ENCODE measurements around the gene BTN1A1.
"Not testable (repeated sequence)": the region's sequence is repeated elsewhere in the genome, so short reads cannot be mapped to it uniquely, and the experiment has no call there.

BTN1A1 gene

DNA sequence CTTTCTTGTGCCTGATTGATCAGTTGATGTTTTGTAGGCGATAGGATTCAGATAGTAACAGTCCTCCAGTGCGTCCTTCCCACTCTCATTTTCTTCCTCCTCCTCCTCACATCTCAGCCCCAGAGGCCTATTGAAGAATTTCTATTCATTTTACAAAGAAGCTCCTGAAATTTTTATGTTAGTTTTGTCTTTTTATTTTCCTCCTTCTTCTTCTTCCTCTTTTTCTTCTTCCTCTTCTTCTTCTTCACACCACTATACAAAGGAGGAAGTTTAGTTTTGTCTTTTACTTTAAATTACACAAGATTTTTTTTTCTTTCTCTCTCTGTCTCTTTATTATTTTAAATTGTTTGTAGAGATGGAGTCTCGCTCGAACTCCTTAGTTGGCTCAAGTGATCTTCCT is 23.2 kb upstream of the BTN1A1 start:
- no peak for DNase-seq (ENCODE audit: low read depth)

DNA sequence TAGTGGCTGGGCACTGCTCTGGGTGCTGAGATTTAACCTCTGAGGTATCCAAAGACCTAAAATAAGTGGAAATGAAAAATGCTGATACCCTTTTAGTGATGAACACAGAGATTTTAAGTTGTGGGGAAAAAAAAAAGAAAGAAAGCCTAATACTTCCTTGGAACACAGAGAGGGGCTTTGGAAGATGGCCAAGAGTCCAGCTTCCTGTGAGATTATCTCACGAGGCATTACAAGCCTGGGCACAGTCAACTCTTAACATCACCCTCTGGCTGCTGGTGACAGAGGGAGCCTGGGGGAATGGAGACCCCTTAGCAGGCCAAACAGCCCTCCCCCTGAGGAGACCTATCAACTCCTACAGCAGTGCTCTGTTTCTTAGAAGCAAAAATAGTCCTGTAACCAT is 22.7 kb upstream of the BTN1A1 start:
- DNase-seq (ENCODE audit: low read depth), result no peak

DNA sequence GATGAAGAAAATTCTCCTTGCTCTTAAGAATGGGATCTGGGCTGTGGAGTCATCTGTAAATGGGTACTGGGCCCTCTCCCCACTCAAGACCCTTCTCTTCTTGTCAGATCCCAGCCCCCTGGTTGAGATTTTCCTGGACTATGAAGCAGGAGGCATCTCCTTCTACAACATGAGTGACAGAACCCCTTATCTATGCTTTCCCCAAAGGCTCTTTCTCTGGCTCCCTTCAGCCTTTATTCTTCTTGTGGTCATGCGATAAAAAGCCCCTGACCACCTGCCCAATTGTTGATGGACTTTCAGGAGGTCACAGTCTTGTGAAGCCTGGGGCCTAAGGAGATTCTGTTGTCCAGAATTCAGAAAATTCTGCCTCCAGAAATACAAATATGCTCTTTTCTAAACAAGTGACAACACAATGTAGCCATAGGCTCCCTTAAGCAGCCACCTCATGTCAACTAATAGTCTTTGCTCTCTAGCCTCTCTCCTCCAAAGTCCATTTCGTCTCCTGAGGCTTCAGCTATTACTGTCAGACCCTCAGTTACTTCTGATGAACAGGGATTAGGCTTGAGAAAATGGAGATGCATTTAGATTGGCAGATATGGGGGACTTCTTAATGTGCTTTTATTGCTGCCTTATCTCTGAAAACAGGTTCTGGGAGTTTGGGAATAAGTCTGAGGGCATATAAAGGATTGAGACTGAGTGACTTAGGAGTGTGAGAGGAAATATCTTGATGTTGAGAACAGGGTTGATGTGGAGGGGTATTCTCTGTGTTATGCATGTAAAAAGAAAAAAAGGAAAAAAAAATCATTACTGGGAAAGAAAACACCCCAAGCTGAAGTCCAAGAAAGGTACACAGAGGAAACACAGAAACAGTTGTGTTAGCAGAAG is 21.8 kb upstream of the BTN1A1 start:
- no peak for DNase-seq (ENCODE audit: low read depth)

DNA sequence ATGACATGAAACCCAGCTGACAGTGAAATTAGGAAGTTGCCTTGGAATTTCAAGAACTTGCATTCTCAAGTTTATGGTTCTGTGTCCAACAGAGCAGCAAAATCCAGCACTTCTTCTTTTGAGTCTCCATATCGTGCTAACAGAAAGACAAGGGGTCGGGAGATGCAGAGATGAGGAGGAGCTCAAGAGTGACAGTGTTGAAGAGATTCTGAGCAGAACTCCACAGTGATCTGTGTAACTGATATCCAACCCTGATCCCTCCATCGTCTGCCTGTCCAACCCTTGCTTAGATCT is 21.2 kb upstream of the BTN1A1 start:
- DNase-seq (ENCODE audit: low read depth), result no peak

DNA sequence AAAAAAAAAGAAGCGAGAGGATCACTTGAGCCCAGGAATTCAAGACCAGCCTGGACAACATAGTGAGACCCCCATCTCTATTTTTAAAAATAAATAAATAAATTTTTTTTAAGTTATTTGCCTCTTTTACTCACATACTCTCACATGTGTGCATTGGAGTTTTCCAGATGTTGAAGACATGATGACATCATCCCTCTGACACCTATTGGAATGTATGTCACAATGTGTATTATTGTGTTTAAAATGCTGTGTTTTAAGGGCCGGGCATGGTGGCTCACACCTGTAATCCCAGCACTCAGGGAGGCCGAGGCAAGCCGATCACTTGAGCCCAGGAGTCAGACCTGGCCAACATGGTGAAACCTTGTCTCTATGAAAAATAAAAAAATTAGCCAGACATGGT is 17.8 kb upstream of the BTN1A1 start:
- DNase-seq (ENCODE audit: low read depth), result no peak

DNA sequence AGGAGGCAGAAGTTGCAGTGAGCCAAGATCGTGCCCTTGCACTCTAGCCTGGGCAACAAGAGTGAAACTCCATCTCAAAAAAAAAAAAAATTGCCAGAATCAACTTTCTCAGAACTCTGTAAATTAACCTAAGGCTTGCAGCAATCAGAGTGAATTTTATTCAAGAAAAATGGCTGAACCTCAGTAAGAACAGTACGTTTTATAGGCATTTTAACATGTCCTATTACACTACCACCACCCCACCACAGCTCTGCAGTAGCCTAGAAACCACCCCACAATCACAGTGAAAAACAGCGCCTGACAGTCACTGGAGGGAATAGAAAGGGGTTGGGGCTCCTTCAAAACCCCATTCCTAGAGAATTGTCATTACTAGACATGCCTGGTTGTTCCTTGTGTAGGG is 16.4 kb upstream of the BTN1A1 start:
- no peak for DNase-seq (ENCODE audit: low read depth)

DNA sequence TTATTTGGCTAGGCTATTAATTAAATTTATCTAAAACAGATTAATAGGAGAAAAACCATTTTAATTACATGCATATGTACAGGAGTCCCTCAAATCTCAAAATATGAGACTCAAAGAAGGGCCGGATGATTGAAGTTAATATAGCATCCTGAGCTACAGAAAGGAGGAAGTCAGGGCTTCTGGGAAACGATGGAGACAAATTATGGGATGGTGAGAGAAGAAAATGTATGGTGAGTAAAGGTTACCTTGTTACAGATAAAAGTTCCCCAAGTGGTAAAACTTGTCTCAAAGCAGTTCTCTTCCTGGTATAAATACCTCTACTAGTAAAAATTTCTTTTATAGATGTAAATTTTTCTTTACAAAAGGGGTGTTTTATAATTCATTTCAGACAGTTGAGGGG is 15.9 kb upstream of the BTN1A1 start:
- no peak for DNase-seq (ENCODE audit: low read depth)

DNA sequence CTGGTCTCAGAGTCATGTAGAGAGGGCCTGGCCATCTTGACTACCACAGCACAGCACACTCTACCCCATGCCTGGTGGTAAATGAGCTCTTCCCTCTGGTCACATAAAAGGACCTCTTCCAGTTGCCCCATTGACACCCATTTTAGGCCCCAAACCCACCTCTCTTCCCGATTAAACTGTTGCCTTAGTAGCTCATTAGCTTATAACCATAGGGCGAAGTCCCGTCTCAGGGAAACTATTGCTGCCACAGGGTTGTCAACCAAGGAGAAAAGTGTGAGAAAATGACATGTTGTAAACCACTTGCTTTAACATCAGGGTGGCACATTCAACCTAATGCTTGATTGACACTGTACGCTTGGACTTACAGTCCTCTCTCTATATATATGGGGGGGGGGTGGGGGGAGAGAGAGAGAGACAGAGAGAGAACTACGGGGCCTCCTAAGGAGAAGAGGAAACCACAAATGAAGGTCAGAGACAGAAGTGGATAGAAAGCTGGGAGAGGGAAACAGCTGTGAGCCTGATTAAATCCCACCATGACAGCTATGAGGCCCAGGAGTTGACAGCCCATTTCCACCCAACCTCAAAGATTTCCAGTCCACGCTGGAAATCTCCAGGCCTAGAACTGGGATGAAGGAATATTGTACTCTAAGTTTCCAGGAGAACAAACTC is 14.9 kb upstream of the BTN1A1 start:
- DNase-seq (ENCODE audit: low read depth), result no peak

DNA sequence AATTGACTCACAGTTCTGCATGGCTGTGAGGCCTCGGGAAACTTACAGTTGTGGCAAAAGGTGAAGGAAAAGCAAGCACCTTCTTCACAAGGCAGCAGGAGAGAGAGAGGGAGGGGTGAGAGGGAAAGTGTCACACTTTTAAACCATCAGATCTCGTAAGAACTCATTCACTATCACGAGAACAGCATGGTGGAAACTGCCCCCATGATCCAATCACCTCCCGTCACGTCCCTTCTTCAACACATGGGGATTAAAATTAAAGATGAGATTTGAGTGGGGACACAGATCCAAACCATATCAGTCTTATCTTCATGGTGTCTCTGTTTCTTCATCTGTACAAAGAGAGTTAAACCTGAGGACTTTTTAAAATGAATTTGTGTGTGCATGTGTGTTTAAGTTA is 13.7 kb upstream of the BTN1A1 start:
- no peak for DNase-seq (ENCODE audit: low read depth)

DNA sequence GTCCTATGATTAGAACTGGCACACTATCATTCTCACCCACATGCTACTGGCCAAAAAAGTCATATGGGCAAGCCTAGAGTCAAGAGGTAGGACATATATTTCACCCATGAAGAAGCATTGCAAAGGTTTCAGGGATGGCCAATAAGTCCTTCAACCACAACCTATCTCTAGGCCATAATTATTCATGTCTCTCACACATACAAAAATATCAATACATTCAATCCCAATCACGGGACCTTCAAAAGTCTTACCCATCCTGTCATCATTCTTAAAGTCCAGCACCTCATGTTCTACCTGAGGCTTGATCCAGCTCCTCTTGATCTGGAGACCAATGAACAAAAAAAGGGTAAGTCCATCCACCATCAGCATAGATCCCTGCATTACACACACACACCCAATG is 12.6 kb upstream of the BTN1A1 start:
- DNase-seq (ENCODE audit: low read depth), result no peak

DNA sequence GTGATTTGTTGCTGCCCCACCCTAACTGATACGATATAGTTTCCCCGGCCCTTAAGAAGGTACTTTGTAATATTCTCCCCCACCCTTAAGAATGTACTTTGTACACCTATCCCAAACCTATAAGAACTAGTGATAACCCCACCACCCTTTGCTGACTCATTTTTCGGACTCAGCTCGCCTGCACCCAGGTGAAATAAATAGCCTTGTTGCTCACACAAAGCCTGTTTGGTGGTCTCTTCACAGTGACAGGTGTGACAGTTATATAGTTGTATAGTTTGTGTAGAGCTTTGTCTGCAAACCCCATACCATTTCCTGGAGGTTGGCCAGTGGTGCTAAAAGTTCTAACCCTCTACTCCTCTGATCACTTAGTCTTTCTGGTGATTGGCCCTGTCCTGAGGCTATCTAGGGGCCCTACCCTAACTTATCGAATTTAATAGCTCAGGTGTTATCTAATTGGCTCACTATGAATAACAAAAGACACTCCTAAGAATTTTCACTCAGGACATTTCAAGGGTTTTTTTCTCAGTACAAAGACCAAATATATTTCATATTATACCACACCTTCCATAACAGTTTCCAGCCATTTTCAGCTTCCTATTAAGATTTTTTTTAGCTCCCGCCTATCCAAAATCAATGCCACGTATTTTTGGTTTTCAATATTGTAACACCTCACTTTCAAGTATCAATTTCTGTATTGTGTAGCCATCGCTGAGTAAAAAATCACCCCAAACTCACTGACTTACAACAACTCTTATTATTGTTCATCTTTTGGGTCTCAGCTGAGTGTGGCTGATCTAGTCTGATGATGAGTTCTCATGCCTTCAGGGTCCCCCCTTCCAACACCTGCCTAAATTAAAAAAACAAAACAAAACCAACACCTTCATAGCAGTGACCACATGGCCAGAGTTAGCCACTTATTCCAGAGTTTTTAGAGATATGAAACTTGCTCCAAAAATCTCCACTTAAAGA is 9.8 kb upstream of the BTN1A1 start:
- DNase-seq (ENCODE audit: low read depth), result no peak

DNA sequence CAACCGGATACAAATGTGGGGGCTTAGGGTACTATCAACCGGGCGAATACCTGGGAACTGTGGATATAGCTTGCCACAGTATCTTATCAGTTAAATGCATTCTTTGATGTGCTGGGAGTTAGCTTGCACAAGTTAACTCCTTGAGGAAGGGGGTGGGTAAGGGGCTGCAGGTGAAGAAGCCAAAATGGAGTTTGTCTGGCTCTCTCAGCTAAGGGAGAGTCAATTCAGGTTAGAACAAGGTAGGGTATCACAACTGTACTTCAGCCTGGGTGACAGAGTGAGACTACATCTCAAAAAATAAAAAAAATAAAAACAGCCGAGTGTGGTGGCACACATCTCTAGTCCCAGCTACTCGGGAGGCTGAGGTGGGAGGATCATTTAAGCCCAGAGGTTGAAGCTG is 8.5 kb upstream of the BTN1A1 start:
- no peak for DNase-seq (ENCODE audit: low read depth)

DNA sequence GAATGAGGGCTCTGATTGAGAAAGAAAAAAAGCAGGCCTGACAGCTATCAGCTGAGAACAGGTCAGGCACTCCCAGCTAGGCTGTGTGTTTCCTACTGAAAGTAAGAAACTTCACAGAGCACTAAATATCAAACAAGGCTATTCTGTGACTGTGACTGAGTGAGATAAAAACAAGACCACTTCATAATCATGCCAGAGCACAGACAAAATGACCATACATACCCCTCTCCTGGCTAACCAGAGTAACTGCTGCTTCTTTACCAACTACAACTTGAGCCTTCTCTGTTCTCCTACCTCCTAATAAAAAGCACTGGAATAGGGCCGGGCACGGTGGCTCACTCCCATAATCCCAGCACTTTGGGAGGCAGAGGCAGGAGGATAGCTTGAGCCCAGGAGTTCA is 6.8 kb upstream of the BTN1A1 start:
- no peak for DNase-seq (ENCODE audit: low read depth)

DNA sequence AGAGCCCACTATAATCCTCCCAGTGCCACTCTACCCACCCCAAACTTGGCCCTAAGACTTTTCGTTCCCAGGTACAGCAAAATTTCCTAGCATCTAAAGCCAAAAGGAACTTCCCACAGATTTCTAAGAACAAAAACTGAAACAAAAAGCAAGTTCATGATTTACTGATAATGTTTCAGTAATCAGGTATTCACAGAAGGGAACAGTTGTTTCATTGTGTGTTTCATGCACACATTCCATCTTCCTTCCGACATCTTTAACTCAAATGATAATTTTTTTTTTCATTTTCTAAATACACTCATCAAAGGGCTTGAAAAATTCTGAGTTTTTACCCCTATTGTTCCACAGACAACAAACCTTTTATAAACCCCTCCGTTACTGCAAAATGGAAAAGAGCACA is 6.0 kb upstream of the BTN1A1 start:
- DNase-seq (ENCODE audit: low read depth), result no peak

DNA sequence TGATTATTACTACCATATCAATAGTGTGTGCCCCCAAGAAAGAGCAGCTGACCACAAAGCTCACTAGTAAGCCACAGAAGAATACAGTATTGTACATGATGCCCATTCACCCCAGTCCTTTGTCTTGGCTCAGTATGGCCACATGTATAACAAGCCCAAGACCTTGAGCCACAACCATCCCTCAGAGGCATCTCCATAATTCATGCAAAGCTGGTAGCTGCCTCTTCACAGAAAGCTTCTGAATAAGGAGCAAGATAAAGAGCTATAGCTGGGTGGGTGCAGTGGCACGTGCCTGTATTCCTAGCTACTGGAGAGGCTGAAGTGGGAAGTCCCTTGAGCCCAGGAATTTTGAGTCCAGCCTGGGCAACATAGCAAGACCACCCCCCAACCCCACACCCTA is 4.8 kb upstream of the BTN1A1 start:
- DNase-seq (ENCODE audit: low read depth), result no peak

DNA sequence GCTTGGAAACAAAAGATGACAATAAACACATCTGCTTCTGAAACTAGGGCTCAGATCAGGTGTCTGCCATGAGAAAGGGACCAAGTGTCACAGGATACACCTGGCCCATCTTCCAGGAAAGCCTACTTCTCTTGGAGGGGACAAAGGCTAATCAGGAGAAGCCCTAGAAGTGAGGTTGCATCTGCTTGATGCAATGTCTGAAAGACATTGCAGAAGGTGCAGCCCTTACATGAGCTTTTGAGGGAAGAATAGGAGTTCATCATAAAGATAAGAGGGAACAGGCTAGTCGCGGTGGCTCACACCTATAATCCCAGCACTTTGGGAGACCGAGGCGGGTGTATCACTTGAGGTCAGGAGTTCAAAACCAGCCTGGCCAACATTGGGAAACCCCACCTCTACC is 2.5 kb upstream of the BTN1A1 start:
- DNase-seq (ENCODE audit: low read depth), result no peak

DNA sequence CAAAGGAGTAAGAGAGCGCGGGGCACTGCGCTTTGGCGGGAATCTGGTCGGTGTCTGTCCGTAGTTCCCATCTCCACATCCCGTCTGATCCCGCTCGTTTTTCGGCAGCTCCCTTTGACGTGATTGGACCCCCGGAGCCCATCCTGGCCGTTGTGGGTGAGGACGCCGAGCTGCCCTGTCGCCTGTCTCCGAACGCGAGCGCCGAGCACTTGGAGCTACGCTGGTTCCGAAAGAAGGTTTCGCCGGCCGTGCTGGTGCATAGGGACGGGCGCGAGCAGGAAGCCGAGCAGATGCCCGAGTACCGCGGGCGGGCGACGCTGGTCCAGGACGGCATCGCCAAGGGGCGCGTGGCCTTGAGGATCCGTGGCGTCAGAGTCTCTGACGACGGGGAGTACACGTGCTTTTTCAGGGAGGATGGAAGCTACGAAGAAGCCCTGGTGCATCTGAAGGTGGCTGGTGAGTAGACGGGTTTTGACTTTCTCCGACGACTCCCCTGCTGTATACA is 1.4 kb downstream of the BTN1A1 start:
- DNase-seq (ENCODE audit: low read depth), result no peak

DNA sequence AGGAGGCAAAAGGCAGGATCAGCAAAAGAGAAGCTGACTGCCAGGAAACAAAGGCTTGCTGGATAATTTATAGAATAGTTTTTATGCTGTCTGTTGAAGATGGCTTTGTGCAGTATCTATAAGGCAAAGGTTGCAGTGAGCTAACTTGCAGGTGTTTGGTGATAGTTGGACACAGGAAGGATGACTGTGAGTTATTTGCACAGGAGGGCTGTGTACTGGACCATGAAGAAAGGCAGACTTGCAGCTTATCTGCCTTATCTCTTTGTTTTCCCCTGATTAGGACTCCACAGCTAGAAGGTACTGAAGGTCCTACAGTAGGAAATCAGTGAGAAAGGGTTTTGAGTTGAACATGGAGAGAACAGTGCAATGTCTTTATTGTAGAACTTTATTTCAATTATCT is 2.1 kb downstream of the BTN1A1 start:
- DNase-seq (ENCODE audit: low read depth), result no peak

DNA sequence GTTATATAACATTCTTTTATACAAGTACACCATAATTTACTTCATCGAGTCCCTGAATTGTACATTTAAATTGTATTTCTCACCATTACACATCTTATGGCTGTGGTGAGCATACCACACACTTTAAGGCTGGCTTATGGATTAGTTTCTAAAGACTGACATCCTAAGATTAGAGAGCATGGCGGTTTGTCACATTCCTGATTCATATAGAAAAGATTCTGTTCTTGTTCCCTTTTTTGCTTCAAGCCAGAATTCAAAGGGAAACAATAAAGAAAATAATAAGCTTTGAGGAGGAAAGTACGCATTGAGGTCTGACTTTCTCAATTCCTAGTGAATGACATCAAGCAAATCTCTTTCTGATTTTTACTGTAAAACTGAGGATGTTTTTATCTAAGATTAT is 2.5 kb downstream of the BTN1A1 start:
- DNase-seq (ENCODE audit: low read depth), result no peak

DNA sequence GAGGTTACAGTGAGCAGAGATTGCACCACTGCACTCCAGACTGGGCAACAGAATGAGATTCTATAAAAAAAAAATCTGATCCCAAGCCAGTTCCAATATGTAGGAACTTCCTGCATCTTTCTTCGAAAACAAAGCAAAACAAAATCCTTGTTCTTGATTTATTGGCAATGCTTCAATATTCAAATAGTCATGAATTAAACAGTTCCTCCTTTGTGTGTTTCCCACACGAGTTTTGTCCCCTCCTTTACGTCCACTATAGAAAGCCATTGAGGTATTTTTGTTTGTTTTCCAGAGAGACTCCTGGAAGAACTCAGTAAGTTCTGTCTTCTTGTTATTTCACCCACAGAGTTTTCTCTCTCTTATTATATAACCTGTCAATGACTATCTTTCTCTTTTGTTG is 7.6 kb downstream of the BTN1A1 start:
- no peak for DNase-seq (ENCODE audit: low read depth)

DNA sequence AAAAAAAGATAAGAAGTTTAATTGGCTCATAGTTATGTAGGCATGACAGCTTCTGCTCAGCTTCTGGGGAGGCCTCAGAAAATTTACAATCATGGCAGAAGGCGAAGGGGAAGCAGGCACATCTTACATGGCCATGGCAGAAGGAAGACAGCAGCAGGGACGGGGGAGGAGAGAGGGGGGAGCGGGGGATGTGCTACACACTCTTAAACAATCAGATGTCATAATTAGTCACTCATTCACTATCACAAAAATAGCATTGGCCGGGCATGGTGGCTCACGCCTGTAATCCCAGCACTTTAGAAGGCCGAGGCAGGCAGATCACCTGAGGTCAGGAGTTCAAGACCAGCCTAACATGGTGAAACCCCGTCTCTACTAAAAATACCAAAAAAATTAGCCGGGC is 10.9 kb downstream of the BTN1A1 start:
- not testable (repeated sequence) for DNase-seq (ENCODE audit: low read depth)

DNA sequence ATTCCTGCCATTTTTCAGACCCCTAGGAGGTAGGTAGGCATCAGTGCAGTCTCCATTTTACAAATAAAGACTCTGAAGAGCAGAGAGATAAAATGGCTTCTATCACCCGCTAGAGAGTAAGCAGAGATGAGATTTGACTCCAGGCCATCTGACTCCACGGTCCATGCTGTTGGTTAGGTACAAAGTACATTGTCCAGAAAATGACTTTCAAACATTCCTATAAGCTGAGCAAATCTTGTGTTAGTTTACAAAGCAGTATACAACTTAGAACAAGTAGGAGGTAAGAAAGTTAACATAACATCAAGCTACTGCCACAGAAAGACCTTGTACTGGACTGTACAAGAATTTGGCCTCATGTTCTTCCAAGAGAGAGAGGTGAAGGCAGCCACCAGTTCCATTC is 14.9 kb downstream of the BTN1A1 start:
- no peak for DNase-seq (ENCODE audit: low read depth)

Measured in HS-27A (cell line).